Stimulated activated naive CD8-positive, alpha-beta T cell treated with anti-CD3 and anti-CD28 coated beads, Interleukin-15, amount 100 ng/mL, for 72 hours (primary cell): ENCODE measurements around the gene ETV3L.
A peak's percentile ranks its signal among the peaks of the same experiment; 100 is the strongest.

Experiments used
- ATAC-seq: fragments of 150-1000 bp; cut with Tn5 transposase; 2 replicates; pipeline ENCODE4 v1.10.0; 2021; ENCODE audit warnings: mild to moderate bottlenecking, moderate library complexity
- DNase-seq, 2 donors: peaks; one replicate each; pipeline ENCODE4 v3.0.0; 2021 to 2022
- H3K27ac Mint-ChIP-seq, 2 donors: one replicate each; pipeline ENCODE4 v1.8.0; 2022; ENCODE audit warnings: mild to moderate bottlenecking in 2 of 2, mixed read lengths in 2 of 2, moderate library complexity in 2 of 2
- H3K27me3 Mint-ChIP-seq: one replicate; pipeline ENCODE4 v1.8.0; 2022; ENCODE audit warnings: mixed read lengths
- H3K4me1 Mint-ChIP-seq: one replicate; pipeline ENCODE4 v1.8.0; 2022; ENCODE audit warnings: mild to moderate bottlenecking, mixed read lengths
- H3K4me3 Mint-ChIP-seq, 2 donors: one replicate each; pipeline ENCODE4 v1.8.0; 2022; ENCODE audit warnings: mild to moderate bottlenecking in 2 of 2, mixed read lengths in 2 of 2, moderate library complexity in 1 of 2
- H3K9me3 Mint-ChIP-seq, 2 donors: one replicate each; pipeline ENCODE4 v1.8.0; 2022; ENCODE audit warnings: mixed read lengths in 2 of 2

ETV3L gene

GRCh38 chr1:157099633-157100009, at the start of gene ETV3L:
ETV3L (minus strand) TSS chr1:157099808; CDS start chr1:157099523, 285 bp downstream.
- Mint-ChIP-seq H3K4me1 (peaks cover 23% of the 10 kb centered on the region), H3K27me3 (peaks cover 15% of the 10 kb centered on the region), H3K27ac (peak within 1 kb of the TSS; percentile 60 to 72), H3K4me3 (no peak within 1 kb of the TSS), H3K9me3 (no peaks in the 10 kb centered on the region)
- ATAC-seq (no peak), DNase-seq (no peak)

DNA sequence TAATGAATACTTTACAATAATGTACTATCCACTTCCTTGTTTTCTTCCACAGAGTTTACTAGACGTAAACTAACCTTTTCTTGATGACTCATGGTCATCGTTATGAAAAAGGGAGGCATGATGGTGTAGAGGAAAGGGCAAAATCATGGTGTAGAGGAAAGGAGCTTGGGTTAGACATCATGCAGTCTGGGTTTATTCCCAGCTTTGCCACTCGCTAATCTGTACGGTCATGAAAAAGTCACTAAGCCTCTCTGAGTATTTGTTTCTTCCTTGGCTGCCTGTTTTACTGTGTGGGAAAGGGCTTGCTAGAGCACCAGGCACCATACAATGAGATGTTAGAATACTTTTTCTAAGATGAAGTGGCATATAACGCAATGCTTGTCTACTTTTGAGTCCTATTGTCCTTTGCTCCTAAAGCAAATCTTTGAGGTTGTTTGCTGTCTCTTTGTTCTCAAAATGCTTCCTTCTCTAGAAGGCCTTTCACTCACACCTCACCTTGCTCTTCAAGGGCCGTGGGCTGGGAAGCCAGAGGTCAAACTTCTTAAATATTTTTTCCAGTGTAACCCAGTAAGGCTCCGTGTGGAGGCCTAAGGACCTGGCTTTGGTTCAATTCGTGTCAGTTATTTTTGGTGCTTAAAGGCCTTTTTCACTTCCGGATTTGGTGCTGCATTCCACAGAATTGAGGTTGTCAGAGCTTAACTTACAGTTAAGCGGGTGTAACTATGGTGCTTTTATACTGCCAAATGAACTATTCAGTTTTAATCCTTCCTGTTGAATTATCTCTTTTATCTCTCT, 48.5 kb upstream of the ETV3L start:
- Mint-ChIP-seq H3K27ac (no peak overlapping the region), H3K4me3 (no peak overlapping the region), H3K9me3 (no peaks in the 10 kb centered on the region), H3K4me1 (peaks cover 29% of the 10 kb centered on the region), H3K27me3 (no peaks in the 10 kb centered on the region)
- no peak for DNase-seq
- ATAC-seq: no peak

DNA sequence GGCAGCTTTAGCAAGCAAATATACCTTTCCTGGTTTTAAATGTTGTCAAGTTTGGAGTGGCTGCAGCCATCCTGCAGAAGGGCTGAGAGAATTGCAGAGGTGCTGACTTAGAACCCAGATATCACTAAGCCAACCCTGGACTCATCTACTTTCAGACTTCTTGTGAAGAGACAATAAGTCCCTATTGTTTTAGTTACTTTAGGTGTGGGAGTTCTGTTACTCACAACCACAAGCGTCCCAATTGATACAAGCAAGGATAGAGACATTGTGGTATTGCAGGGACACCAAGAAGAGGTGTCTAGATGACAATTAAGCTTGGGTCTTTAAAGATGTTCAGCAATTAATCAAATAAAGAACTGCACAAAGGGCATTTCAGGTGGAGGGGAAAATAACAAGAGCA, 47.4 kb upstream of the ETV3L start:
- DNase-seq: no peak
- Mint-ChIP-seq H3K9me3 (no peaks in the 10 kb centered on the region), H3K27me3 (no peaks in the 10 kb centered on the region), H3K4me1 (peaks cover 29% of the 10 kb centered on the region), H3K4me3 (no peak overlapping the region), H3K27ac (no peak overlapping the region)
- ATAC-seq: no peak

DNA sequence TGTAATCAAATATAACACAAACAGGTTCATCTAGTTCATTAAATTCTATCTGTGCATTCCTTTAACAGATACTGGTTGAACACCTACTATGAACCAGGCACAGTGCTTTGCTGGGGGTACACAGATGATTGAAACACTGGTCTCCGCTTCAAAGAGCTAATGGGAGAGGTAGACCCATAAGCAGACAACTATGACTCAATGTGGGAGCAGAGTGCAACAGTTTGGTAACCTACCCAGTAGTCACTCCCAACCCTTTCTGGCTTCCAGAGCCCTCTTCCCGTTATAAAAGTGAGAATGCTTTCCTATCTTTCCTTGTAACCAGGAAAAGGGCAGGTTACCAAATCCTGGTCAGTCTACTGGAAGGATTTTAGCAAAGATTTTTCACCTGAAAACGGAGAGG, 46.6 kb upstream of the ETV3L start:
- Mint-ChIP-seq H3K4me1 (peaks cover 28% of the 10 kb centered on the region), H3K4me3 (no peak overlapping the region), H3K9me3 (no peaks in the 10 kb centered on the region), H3K27me3 (no peaks in the 10 kb centered on the region), H3K27ac (no peak overlapping the region)
- DNase-seq (no peak), ATAC-seq (no peak)

- Mint-ChIP-seq H3K27me3 (no peaks in the 10 kb centered on the region), H3K27ac (no peak overlapping the region), H3K9me3 (no peaks in the 10 kb centered on the region), H3K4me3 (no peak overlapping the region), H3K4me1 (peaks cover 31% of the 10 kb centered on the region)
- DNase-seq: no peak
- no peak for ATAC-seq
These were observed 45.5 kb upstream of the ETV3L start for GRCh38 chr1:157145076-157145475.

GRCh38 chr1:157144509-157144908, 44.9 kb upstream of the ETV3L start:
- Mint-ChIP-seq H3K27ac (no peak overlapping the region), H3K4me3 (no peak overlapping the region), H3K4me1 (peaks cover 37% of the 10 kb centered on the region), H3K9me3 (no peaks in the 10 kb centered on the region), H3K27me3 (no peaks in the 10 kb centered on the region)
- DNase-seq (no peak), ATAC-seq (no peak)

- ATAC-seq (no peak), DNase-seq (no peak)
- Mint-ChIP-seq H3K27ac (no peak overlapping the region), H3K9me3 (no peaks in the 10 kb centered on the region), H3K27me3 (no peaks in the 10 kb centered on the region), H3K4me1 (peaks cover 36% of the 10 kb centered on the region), H3K4me3 (no peak overlapping the region)
These were observed 43.3 kb upstream of the ETV3L start for GRCh38 chr1:157142765-157143423.

DNA sequence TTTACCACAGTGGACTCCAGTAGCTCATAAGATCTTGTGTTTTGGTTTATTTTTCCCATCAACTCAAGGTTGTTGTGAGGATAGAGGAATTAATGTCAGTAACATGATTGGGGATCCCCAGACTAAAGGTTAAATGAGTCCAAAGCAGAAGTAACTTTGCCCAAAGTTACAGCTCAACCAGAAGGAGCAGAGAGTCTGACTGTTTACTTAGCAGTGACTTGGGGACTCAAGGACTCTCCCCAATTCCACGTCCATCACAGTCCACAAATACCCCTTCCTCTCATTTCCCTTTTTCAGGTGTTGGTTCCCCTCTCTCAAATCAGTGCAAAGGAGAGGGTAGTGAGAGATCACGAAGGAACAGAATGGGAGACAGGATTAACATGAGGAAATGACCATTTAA, 42.6 kb upstream of the ETV3L start:
- peaks cover 32% of the 10 kb centered on the region for H3K4me1 Mint-ChIP-seq
- DNase-seq: no peak
- H3K27ac Mint-ChIP-seq: no peak overlapping the region
- no peaks in the 10 kb centered on the region for H3K27me3 Mint-ChIP-seq
- no peak for ATAC-seq
- no peaks in the 10 kb centered on the region for H3K9me3 Mint-ChIP-seq
- H3K4me3 Mint-ChIP-seq: no peak overlapping the region

DNA sequence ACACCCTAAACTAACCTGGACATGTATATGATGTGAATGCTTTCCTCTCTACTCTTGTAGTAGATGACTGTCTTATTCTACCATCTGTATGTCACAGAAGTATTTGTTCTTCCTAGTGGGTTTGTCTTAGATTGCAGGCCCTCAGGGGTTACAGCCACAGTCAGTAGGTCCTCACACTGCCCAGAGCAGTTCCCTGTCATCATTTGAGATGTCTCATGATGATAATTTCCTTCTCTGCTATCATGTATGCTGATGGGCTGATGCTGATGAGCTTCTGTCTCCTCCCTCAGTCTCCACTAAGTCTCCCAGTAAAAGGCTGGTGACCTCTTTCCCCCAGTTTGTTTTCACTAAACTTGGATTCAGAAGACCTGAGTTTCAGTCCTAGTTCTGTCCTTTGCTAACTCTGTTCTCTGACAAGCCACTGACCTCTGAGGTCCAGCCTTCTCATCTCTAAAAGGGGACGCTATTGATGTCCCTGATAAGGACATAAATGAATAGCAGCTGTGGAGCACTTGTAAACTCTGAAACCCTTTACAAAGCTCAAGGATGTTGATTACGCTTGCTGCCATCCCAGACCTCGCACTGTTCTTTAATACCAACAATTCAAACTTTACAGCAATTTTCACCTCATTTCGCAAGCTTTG, 41.7 kb upstream of the ETV3L start:
- H3K27me3 Mint-ChIP-seq: no peaks in the 10 kb centered on the region
- DNase-seq (no peak), ATAC-seq (no peak)
- H3K27ac Mint-ChIP-seq: peak overlapping the region in 1 of 2 donors; percentile 30
- H3K4me3 Mint-ChIP-seq: no peak overlapping the region
- no peaks in the 10 kb centered on the region for H3K9me3 Mint-ChIP-seq
- H3K4me1 Mint-ChIP-seq: peaks cover 37% of the 10 kb centered on the region

DNA sequence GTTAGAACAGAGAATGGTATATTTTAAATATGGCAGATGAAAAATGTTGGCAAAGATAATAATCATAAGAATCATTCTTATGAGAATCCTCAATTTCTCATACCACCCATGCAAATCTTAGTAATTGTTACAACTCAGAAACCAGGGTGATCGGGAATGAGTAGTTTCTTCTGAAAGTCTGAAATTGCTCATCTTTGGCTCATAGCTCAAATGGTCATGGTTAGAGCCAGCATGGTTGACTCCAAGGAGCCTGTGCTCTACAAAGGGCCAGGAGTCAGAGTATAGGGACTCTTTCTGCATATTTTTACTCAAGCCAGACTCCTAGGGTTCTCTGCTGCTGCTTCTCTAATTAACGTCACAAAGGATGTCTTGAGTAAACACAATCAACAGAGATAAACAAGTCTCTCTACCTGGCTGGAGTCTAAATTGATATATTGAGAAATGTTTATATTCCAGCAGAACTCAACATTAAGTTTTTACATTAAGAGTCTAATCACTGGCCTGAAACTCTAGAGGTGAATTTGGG, 40.5 kb upstream of the ETV3L start:
- DNase-seq (peak in 1 of 2 donors; percentile 39), ATAC-seq (peak; percentile 55)
- H3K27me3 Mint-ChIP-seq: no peaks in the 10 kb centered on the region
- no peak overlapping the region for H3K4me3 Mint-ChIP-seq
- H3K4me1 Mint-ChIP-seq: peaks cover 49% of the 10 kb centered on the region
- no peaks in the 10 kb centered on the region for H3K9me3 Mint-ChIP-seq
- no peak overlapping the region for H3K27ac Mint-ChIP-seq

- Mint-ChIP-seq H3K4me3 (peak overlapping the region; percentile 86 to 97), H3K27ac (peak overlapping the region; percentile 75 to 94), H3K27me3 (no peaks in the 10 kb centered on the region), H3K9me3 (no peaks in the 10 kb centered on the region), H3K4me1 (peaks cover 59% of the 10 kb centered on the region)
- ATAC-seq: no peak
- no peak for DNase-seq
These were observed 39.6 kb upstream of the ETV3L start for GRCh38 chr1:157139052-157139715.

GRCh38 chr1:157138220-157139051, 38.8 kb upstream of the ETV3L start, which contains the start of gene ETV3:
ETV3 (minus strand) TSS chr1:157138395; CDS start chr1:157136352, 2,043 bp downstream.
- Mint-ChIP-seq H3K4me1 (peaks cover 66% of the 10 kb centered on the region), H3K9me3 (no peaks in the 10 kb centered on the region), H3K4me3 (peak within 1 kb of the TSS; percentile 94 to 97), H3K27me3 (no peaks in the 10 kb centered on the region), H3K27ac (peak within 1 kb of the TSS; percentile 94 to 97)
- ATAC-seq (peak; percentile 85), DNase-seq (peak; percentile 79 to 91)

DNA sequence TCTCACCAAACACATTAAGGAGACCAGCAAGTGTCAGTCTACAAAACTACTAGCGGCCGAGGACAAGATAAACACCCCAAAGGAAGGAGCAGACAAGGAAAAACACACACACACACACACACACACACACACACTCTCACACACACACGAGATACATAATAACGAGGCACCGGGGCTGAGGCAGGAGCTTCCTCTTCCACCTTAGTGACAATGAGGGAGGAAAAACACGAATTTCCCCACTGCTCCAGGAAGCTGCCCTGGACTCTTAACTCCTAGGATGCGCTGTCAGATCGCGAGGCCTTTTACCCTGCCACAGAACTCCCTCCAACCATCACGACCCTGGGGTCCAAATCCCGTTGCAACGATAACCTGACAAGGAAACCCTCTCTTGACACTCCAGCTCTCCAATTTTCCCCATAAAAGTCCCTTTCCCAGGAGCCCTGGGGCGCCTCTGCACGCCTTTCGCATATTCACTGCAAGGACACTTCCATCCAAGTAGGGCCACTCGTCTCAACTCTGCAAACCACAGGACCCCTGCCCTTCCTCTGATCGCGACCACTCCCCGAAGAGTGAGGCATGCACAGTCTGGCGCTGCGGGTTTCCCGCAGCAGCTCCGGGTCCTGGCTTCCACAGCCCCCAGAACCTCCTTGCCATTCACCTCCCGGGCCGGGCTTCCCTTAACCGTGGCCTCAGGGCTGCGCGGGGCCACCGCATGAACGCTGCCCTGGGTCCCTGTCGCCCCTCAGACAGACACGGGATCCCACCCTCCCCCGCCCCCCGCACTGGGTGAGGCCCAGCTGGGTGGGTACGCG, 38.0 kb upstream of the ETV3L start:
- peak overlapping the region; percentile 94 to 97 for H3K4me3 Mint-ChIP-seq
- peak; percentile 5 for ATAC-seq
- peak overlapping the region; percentile 87 to 97 for H3K27ac Mint-ChIP-seq
- no peaks in the 10 kb centered on the region for H3K9me3 Mint-ChIP-seq
- DNase-seq: no peak
- H3K27me3 Mint-ChIP-seq: no peaks in the 10 kb centered on the region
- H3K4me1 Mint-ChIP-seq: peaks cover 74% of the 10 kb centered on the region

- no peaks in the 10 kb centered on the region for H3K9me3 Mint-ChIP-seq
These were observed 37.4 kb upstream of the ETV3L start for GRCh38 chr1:157137046-157137407.

More at GRCh38 chr1:157137046-157137407, 37.4 kb upstream of the ETV3L start:
- Mint-ChIP-seq H3K27ac (peak overlapping the region; percentile 87 to 97), H3K4me3 (peak overlapping the region; percentile 94 to 97), H3K4me1 (peaks cover 80% of the 10 kb centered on the region), H3K27me3 (no peaks in the 10 kb centered on the region)
- DNase-seq (no peak), ATAC-seq (no peak)
